Measurements from ENCODE around the gene HTRA3.

- TF ChIP-seq POLR2A (IDR thresholded peaks at IDR 0.05; ENCODE audit: low read depth) (no peak), CTCF (IDR thresholded peaks at IDR 0.05) (no peak)
These were observed 20.6 kb downstream of the HTRA3 start for GRCh38 chr4:8289956-8290700.

Measured in esophagus muscularis mucosa (tissue), 3 donors.